GM19328 (cell line): ENCODE results near the gene MRS2.

Experiments used
- ATAC-seq: cut with Tn5 transposase; IDR thresholded peaks from one replicate; pipeline ENCODE4 v1.9.1; 2021; ENCODE audit warnings: mild to moderate bottlenecking, moderate library complexity; ENCODE audit not compliant: unreplicated experiment

MRS2 gene

GRCh38 chr6:24429146-24429545, 26.4 kb downstream of the MRS2 start:
- ATAC-seq, result no peak

GRCh38 chr6:24430086-24430485, 27.4 kb downstream of the MRS2 start:
- ATAC-seq, result no peak

- no peak for ATAC-seq
These were observed 28.3 kb downstream of the MRS2 start for GRCh38 chr6:24431045-24431451.

GRCh38 chr6:24432611-24433010, 29.9 kb downstream of the MRS2 start:
- ATAC-seq, result no peak

- no peak for ATAC-seq
These were observed 34.2 kb downstream of the MRS2 start for GRCh38 chr6:24436979-24437378.

- ATAC-seq, result no peak
These were observed 37.3 kb downstream of the MRS2 start for GRCh38 chr6:24439858-24440539.

- ATAC-seq, result no peak
These were observed 38.3 kb downstream of the MRS2 start for GRCh38 chr6:24440897-24441598.

GRCh38 chr6:24441599-24441904, 38.8 kb downstream of the MRS2 start:
- ATAC-seq, result no peak

GRCh38 chr6:24444588-24444987, 41.9 kb downstream of the MRS2 start:
- no peak for ATAC-seq

- ATAC-seq, result no peak
These were observed 43.0 kb downstream of the MRS2 start for GRCh38 chr6:24445704-24446103.

- no peak for ATAC-seq
These were observed 43.9 kb downstream of the MRS2 start for GRCh38 chr6:24446670-24447069.

- no peak for ATAC-seq
These were observed 45.7 kb downstream of the MRS2 start for GRCh38 chr6:24448396-24448795.

- no peak for ATAC-seq
These were observed 46.2 kb downstream of the MRS2 start for GRCh38 chr6:24448828-24449525.

- ATAC-seq, result no peak
These were observed 49.0 kb downstream of the MRS2 start for GRCh38 chr6:24451581-24452388.

- ATAC-seq, result no peak
These were observed 51.2 kb downstream of the MRS2 start for GRCh38 chr6:24453921-24454320.

- no peak for ATAC-seq
These were observed 51.7 kb downstream of the MRS2 start for GRCh38 chr6:24454452-24454851.

- ATAC-seq, result no peak
These were observed 52.3 kb downstream of the MRS2 start for GRCh38 chr6:24455061-24455460.

- ATAC-seq, result no peak
These were observed 55.4 kb downstream of the MRS2 start for GRCh38 chr6:24458134-24458533.

- ATAC-seq, result no peak
These were observed 56.2 kb downstream of the MRS2 start for GRCh38 chr6:24458941-24459340.

GRCh38 chr6:24460966-24461365, 58.2 kb downstream of the MRS2 start:
- no peak for ATAC-seq

- ATAC-seq, result no peak
These were observed 61.7 kb downstream of the MRS2 start for GRCh38 chr6:24464253-24465038.
